ENCODE results near the gene SHQ1.

- TF ChIP-seq POLR2A (IDR thresholded peaks at IDR 0.05) = no peak
- no peak for TF ChIP-seq CTCF (IDR thresholded peaks at IDR 0.05)
Observed at GRCh38 chr3:72794079-72794478, 54.2 kb downstream of the SHQ1 start.
